ENCODE results near the gene ATF2.

GRCh38 chr2:175039490-175039889, 128.5 kb downstream of the ATF2 start:
- TF ChIP-seq CTCF (IDR thresholded peaks at IDR 0.05; ENCODE audit: insufficient read depth, low read length, poor library complexity, severe bottlenecking) (no peak), EZH2phosphoT487 (conservative IDR thresholded peaks at IDR 0.05; ENCODE audit: low read length) (no peak)

Data from SU-DHL-6 (cell line).